Cerebellar nuclear complex (tissue), 1 donor: ENCODE data around the gene ARL9.
"Not testable (repeated sequence)": the region's sequence is repeated elsewhere in the genome, so short reads cannot be mapped to it uniquely, and the experiment has no call there.

Experiments
- DNase-seq, 2 experiments: peaks; one replicate each; lab custom pipeline; 2025; lab: John Stamatoyannopoulos, UW

Gene ARL9, protein sequence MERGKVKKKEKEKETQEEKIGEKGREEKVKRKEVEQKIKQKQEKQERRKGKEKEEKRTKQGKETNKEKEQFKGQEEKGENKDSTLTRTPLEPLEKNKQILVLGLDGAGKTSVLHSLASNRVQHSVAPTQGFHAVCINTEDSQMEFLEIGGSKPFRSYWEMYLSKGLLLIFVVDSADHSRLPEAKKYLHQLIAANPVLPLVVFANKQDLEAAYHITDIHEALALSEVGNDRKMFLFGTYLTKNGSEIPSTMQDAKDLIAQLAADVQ

DNA sequence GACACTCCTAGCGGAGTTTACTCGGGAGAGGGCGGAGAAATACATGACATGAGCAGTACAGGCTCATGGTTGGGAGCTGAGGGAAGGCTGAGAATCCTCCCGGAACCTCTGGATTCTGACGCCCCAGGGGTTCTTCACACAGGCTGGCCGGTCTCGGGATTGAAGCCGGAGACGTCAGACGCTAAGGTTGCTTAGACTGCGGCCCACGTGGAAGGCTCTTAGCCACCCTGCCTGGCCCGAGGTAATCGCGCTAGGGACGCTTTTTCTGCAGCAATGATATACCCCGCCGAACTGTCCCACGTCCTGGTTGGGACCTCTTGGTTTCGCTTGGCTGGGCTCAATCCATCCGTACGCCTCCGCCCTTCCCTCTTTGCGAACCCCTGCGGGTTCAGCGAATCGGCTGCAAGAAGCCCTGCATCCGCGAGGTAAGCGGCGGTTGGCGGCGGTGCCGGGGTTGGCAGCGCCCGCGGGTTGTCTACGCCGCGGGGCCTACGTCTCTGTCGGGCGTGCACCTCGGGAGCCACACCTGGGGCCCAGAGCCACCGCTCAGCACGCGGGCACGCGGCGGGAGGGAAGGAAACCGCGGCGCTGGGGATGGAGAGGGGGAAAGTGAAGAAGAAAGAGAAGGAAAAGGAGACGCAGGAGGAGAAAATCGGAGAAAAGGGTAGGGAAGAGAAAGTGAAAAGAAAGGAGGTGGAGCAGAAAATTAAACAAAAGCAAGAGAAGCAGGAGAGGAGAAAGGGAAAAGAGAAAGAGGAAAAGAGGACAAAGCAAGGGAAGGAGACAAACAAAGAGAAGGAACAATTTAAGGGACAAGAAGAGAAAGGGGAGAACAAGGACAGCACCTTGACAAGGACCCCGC, at the start of gene ARL9:
Gene ARL9, plus strand, starts transcription at position 523 of the 862 bp plus-strand sequence. Its CDS starts 72 bp downstream, at position 595.
- no peak for DNase-seq

- no peak for DNase-seq
These were observed 45.5 kb upstream of the ARL9 start for GRCh38 chr4:56460085-56460484.

DNA sequence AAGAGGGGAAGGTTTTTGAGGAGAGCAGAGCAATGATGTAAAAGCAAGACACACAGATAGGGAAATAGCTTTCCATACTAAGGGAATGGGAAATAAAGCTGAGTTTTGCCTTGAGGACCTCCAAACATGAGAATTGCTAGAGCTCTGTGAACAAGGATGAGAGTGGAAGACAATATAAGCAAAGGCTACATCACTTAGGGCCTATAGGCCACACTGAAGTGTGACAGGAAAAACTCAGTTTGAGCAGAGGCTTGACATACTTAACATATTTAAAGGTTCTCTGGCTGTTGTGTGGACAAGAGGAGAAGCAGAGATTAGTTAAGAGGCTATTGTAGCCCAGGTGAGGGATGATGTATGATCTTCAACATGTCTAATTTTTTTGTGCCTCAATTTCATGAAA, 43.4 kb upstream of the ARL9 start:
- DNase-seq: no peak

- DNase-seq: no peak
These were observed 41.9 kb upstream of the ARL9 start for GRCh38 chr4:56463711-56464110.

- no peak for DNase-seq
These were observed 41.0 kb upstream of the ARL9 start for GRCh38 chr4:56464581-56464980.

DNA sequence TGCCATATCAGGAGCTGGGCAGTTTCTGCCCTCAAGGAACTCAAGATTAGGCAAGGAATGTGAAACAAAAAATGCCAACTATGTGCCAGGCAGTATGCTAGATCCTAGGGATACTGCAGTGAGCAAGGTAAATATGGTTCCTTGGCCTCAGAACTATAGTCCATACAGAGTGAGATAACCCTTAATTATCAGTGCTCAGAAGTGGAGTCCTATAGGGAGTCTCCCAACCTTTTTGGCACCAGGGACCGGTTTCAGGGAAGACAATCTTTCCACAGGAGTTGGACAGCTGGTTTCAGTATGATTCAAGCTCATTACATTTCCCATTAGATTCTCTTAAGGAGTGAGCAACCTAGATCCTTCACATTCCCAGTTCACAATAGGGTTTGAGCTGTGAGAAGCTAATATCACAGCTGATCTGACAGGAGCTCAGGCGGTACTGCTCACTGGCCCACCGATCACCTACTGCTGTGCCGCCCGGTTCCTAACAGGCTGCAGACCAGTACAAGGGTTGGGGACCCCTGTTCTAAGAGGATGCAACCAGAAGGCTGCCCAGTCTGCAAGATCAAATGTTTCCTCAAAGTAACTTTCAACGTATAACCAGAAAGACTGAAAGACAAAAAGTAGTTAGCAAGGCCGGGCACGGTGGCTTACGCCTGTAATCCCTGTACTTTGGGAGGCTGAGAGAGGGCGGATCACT, 39.8 kb upstream of the ARL9 start:
- DNase-seq: no peak

DNA sequence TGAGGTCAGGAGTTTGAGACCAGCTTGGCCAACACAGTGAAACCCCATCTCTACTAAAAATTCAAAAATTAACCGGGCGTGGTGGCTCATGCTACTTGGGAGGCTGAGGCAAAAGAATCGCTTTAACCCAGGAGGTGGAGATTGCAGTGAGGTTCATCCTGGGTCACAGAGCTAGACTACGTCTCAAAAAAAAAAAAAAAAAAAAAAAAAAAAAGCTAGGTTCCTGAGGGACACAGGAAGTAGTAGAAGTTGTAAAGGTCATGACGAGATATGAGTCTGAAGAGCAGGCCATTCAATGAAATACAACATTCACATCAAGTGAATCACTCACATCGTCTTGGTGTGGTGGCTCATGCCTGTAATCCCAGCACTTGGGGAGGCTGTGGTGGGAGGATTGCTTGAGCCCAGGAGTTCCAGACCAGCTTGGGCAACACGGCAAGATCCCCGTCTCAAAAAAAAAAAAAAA, 39.3 kb upstream of the ARL9 start:
- DNase-seq: not testable (repeated sequence)

DNA sequence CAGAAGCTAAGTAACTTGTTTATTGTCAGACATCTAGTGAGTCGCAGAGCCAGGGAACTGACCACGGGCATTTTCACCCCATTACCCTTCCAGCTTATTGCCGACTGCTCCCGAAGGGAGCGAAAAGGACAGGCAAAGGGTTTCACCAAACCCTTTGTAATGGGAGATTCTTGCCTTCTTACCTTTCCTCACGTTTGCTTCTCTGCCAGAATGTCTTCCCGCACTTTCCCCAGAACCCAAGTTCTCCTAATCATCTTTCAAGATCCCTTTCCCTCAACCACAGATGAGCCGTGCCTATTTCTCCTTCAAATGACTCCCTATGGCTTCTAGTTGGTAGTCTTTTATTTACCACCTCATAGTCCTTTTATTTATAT, 38.7 kb upstream of the ARL9 start:
- no peak for DNase-seq

GRCh38 chr4:56467284-56468096, 38.1 kb upstream of the ARL9 start, which contains the start of gene SRP72:
Gene SRP72, plus strand, starts transcription at chr4:56467617. Its CDS starts 19 bp downstream, at chr4:56467636.
- peak; percentile 3 to 75 for DNase-seq

- no peak for DNase-seq
These were observed 37.5 kb upstream of the ARL9 start for GRCh38 chr4:56468097-56468422.

GRCh38 chr4:56469489-56470210, 35.9 kb upstream of the ARL9 start:
- no peak for DNase-seq

- no peak for DNase-seq
These were observed 29.7 kb upstream of the ARL9 start for GRCh38 chr4:56475917-56476316.

DNA sequence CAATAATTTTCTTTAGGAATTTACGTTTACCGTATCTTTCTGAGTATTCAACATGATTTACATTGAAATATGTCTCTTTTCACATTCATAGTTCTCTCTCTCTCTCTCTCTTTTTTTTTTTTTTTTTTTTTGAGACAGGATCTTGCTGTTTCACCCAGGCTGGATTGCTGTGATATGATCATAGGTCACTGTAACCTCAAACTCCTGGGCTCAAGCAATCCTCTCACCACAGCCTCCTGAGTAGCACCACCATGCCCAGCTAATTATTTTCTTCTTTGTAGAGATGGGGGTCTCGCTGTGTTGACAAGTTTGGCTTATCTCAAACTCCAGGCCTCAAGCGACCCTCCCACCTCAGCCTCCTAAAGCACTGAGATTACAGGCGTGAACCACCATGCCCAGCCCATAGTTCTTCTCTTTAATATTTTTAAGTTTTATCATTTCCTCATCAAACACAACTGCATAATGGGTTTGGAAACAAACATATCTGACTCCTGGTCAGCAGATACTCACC, 28.3 kb upstream of the ARL9 start:
- no peak for DNase-seq

- DNase-seq: no peak
These were observed 24.9 kb upstream of the ARL9 start for GRCh38 chr4:56480691-56481090.

- DNase-seq: no peak
These were observed 9.3 kb upstream of the ARL9 start for GRCh38 chr4:56496241-56496640.

DNA sequence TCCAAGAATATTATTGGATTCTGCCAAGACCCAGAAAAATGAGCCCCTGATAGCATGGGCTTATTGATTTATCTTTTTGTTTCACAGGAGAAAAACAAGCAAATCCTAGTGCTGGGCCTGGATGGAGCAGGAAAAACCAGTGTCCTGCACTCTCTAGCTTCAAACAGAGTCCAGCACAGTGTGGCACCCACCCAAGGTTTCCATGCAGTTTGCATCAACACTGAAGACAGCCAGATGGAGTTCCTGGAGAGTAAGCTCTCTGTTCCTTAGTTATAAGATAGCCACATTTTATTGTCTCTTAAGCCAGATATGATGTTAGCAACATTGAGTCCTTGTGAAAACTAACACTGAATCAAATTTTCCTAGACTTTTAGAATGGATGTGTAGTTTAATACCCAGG, 5.5 kb downstream of the ARL9 start:
- no peak for DNase-seq

GRCh38 chr4:56512166-56512565, 6.6 kb downstream of the ARL9 start:
- DNase-seq: no peak

GRCh38 chr4:56513517-56513916, 7.9 kb downstream of the ARL9 start:
- DNase-seq: no peak

DNA sequence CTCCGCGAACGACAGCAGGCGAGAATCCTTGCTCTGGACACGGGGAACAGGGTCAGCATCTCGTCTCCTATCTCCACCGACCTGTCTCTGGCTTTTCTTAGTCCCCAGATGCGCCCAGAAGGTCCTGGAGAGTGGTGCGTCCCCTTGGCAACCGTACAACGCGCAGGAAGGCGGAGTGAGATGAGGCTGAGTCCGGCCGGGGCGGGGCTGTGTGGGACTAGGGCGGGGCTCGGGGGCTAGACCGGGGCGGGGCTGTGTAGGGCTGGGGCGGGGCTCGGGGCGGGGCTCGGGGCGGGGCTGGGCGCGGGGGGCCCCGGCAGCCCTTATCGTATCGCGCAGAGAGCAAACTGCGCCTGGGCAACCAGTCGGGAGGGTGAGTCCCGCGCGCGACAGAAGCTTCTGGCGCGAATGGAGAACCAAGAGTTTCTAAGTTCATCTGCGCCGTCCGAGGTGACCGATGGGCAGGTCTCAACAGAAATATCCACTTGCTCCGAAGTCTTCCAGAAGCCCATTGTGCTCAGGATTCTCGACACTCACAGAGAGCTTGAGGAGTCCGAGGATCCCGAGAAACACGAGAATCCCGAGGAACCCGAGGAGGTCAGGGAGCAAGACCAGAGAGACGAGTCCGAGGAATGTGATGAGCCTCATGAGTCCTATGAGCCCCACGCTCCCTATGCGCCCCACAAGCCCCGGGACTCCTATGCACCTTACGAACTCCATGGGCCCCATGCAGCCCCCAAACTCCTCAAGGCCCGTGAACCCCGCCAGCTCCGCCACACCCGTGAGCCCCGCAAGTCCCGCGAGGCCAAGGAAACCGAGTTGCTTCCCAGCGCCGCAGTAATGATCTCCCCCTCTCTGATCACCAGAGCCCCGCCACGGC, 24.9 kb downstream of the ARL9 start:
- peak in 1 of 2 experiments; percentile 68 for DNase-seq
